Stimulated activated CD4-positive, alpha-beta T cell treated with anti-CD3 and anti-CD28 coated beads, Interleukin-12 subunit alpha, Interleukin-12 subunit beta, amount 100 ng/mL, for 48 hours (primary cell): ENCODE data around the gene TMEM62.

ENCODE experiments used
- DNase-seq, 3 donors: peaks; one replicate each; pipeline ENCODE4 v3.0.0-alpha.2; 2020; ENCODE audit warnings: low read depth in 2 of 3, low spot score in 1 of 3

TMEM62 gene

DNA sequence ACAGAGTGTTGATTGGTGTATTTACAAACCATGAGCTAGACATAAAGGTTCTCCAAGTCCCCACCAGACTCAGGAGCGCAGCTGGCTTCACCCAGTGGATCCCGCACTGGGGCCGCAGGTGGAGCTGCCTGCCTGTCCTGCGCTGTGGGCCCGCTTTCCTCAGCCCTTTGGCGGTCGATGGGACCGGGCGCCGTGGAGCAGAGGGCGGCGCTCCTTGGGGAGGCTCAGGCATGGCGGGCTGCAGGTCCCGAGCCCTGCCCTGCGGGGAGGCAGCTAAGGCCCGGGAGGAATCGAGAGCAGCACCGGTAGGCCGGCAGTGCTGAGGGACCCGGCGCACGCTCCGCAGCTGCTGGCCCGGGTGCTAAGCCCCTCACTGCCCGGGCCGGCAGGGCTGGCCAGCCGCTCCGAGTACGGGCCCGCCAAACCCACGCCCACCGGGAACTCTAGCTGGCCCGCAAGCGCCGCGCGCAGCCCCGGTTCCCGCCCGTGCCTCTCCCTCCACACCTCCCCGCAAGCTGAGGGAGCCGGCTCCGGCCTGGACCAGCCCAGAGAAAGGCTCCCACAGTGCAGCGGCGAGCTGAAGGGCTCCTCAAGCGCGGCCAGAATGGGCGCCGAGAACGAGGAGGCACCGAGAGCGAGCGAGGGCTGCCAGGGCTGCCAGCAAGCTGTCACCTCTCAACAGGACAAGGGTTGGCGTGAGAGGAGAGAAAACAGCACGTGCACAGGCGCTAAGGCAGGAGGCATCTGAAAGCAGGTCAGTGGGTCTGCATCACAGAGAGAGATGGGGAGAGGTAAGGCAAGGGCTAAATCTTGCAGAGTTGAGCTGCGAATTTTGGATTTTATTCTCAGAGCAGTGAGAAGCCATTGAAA, 93.3 kb downstream of the TMEM62 start:
- no peak for DNase-seq

DNA sequence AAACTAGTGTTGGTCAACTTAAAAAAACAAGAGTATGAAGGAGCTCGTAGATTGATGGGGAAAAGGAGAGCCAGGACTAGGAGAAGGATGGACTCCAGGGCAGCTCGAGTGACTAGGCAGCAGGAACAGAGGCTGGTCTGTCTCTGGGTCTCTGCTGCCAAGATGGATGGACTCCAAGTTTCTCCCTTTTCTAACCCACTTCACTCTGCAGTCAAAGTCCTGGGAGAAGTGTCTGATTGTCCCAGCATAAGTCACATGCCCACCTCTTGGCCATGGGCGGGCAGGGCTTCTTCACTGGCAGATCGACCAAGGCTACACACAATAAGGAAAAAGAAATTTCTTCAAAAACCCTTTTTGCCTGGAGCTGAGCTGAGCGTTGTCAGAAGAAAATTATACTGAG, 96.6 kb downstream of the TMEM62 start:
- no peak for DNase-seq

GRCh38 chr15:43230640-43231115, 97.3 kb downstream of the TMEM62 start:
- no peak for DNase-seq

DNA sequence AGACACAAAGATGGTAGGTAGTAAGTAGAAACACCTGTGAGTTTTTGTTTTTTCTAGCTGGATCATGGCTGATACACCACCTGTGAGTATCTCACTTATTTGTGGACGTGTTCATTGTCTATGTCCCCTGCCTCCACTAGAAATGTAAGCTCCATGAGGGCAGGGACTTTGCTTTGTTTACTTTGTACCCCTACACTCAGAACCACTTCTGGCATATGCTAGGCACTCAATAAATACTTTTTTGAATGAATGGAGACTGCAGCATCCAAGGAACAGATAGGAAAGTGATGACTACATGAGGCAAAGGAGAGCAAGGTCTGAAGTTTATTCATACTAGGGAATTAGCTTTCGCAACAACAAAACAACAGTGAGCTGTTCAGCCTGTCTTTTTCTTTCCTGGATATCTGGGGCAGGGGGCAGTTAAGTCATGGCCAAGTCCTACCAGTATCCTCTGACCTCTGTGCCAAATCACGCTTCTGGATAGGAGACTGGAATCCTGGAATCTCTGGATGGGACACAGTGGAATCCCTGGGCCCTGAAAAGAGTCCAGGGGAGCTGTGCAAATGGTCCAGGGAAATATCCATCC, 99.0 kb downstream of the TMEM62 start:
- no peak for DNase-seq
